Right lobe of liver (tissue), 4 donors: ENCODE measurements around the gene ILRUN.
"Not testable (repeated sequence)": the region's sequence is repeated elsewhere in the genome, so short reads cannot be mapped to it uniquely, and the experiment has no call there.

Experiments used
- CTCF ChIP-seq, 4 donors: fragments of 200-600 bp in 3 of 4; fragments of 450-650 bp in 1 of 4; IDR thresholded peaks; one replicate each; pipeline versions ENCODE4 v1.5.1 to v1.8.0; 2016 to 2022; ENCODE audit warnings: antibody characterized with exemption in 4 of 4, mild to moderate bottlenecking in 2 of 4
- POLR2A ChIP-seq: fragments of 450-650 bp; IDR thresholded peaks from one replicate; pipeline ENCODE4 v1.6.1; 2017; ENCODE audit warnings: antibody characterized with exemption, mild to moderate bottlenecking
- donor health status: DM: no; HTN: no; CAD: no.
- donor health status: DM: no; HTN: no; CAD: no.
- donor health status: DM: no; HTN: yes; CAD: no.

- TF ChIP-seq CTCF (IDR thresholded peaks at IDR 0.05); POLR2A: not testable (repeated sequence)
Observed at GRCh38 chr6:34719646-34720045, 23.1 kb upstream of the ILRUN start.
